Large intestine (tissue), 1 donor: ENCODE measurements around the gene INTS1. TPM values are rescaled to one million over a fixed set of nuclear protein-coding genes. Genes with fewer than 3 reads are reported as not detected.

Experiments used
- polyA plus RNA-seq: library from polyadenylated mRNA; unstranded; fragments of 120-200 nt; gene quantifications from one replicate; pipeline ENCODE4 v1.2.1, GENCODE V29; 2013

Gene INTS1
- polyA plus RNA-seq, 1 donor = 50.0 TPM

Other genes starting within 250 kb of the INTS1 start
- gene MICALL2, start 44.9 kb downstream of the INTS1 start, polyA plus RNA-seq = 77.8 TPM
- 26.2 TPM for gene MAFK, start 26.3 kb upstream of the INTS1 start, polyA plus RNA-seq
- gene TMEM184A, start 51.8 kb upstream of the INTS1 start, polyA plus RNA-seq = 58.6 TPM
- 31.7 TPM for gene PSMG3, start 65.6 kb upstream of the INTS1 start, polyA plus RNA-seq
- gene ELFN1, start 165.9 kb upstream of the INTS1 start, polyA plus RNA-seq = 2.3 TPM